GM23248 (cell line): ENCODE measurements around the gene KCNMA1.

Experiments
- EZH2 ChIP-seq: fragments of 200-600 bp; sonication (generic); IDR thresholded peaks from 2 replicates; pipeline ENCODE4 v1.6.1; 2018; ENCODE audit warnings: antibody characterized with exemption, mild to moderate bottlenecking; ENCODE audit not compliant: insufficient read depth, poor library complexity, severe bottlenecking
- EZH2phosphoT487 ChIP-seq: fragments of 200-600 bp; sonication (generic); IDR thresholded peaks from 2 replicates; pipeline ENCODE4 v1.6.1; 2018; ENCODE audit warnings: antibody characterized with exemption, moderate library complexity, mild to moderate bottlenecking, low read depth; ENCODE audit not compliant: insufficient read depth

GRCh38 chr10:77072361-77072835 is 565.2 kb downstream of the KCNMA1 start:
- TF ChIP-seq EZH2 (no peak), EZH2phosphoT487 (no peak)
